OCI-LY1 (cell line): Measurements from ENCODE around the gene WLS.

Experiments used
- CTCF ChIP-seq: fragments of 200-600 bp; sonication (generic), shearing (Covaris generic); IDR thresholded peaks from 2 replicates; pipeline ENCODE4 v1.5.1; 2017; ENCODE audit warnings: mild to moderate bottlenecking, antibody characterized with exemption, low read length, moderate library complexity, mixed read lengths
- EZH2 ChIP-seq: fragments of 200-600 bp; sonication (generic), shearing (Covaris generic); IDR thresholded peaks from 2 replicates; pipeline ENCODE4 v1.8.0; 2017; ENCODE audit warnings: borderline replicate concordance, mixed run types, mild to moderate bottlenecking, antibody characterized with exemption, low read length, moderate library complexity, mixed read lengths

- TF ChIP-seq CTCF, result no peak
- no peak for TF ChIP-seq EZH2
These were observed 43.5 kb downstream of the WLS start for GRCh38 chr1:68188644-68189340.
